ENCODE data around the gene CCDC28B.

The CCDC28B gene

DNA sequence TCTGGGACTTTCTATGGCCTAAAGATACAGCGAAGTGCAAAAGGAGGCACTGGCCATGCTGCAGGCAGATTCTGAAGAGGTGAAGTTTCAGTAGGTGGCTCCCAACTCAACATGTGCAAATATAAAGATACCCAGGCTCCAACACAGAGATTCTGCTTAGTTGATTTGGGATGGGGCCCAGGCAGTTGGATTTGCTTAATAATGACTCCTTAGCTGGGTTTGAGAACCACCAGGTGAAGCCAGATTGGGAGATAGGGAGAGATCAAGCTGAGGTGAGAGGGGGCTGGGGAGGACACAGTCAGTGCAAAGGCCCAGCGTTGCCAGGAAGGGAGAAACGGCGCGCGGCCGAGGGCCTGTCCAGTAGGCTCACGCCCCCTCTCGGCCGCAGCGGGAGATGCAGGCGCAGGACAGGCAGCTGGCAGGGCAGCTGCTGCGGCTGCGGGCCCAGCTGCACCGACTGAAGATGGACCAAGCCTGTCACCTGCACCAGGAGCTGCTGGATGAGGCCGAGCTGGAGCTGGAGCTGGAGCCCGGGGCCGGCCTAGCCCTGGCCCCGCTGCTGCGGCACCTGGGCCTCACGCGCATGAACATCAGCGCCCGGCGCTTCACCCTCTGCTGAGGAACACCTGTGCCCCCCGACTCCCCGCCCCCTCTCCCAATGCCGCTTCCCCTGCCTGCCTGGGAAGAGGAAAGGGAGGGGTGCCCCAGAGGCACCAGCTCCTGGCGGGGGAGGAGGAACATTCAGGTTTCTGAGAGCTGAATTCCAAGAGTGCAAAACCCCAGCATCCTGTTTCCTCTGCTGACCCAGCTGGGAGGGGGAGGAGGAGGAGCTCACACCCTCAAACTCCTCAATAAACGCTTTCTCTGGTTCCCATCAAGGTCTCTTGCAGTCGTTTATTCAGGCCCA is 47.8 kb downstream of the CCDC28B start:
- no peak for DNase-seq (ENCODE audit: low read depth)
- no peak overlapping the region for H3K4me3 ChIP-seq (ENCODE audit: low read depth, low read length)

DNA sequence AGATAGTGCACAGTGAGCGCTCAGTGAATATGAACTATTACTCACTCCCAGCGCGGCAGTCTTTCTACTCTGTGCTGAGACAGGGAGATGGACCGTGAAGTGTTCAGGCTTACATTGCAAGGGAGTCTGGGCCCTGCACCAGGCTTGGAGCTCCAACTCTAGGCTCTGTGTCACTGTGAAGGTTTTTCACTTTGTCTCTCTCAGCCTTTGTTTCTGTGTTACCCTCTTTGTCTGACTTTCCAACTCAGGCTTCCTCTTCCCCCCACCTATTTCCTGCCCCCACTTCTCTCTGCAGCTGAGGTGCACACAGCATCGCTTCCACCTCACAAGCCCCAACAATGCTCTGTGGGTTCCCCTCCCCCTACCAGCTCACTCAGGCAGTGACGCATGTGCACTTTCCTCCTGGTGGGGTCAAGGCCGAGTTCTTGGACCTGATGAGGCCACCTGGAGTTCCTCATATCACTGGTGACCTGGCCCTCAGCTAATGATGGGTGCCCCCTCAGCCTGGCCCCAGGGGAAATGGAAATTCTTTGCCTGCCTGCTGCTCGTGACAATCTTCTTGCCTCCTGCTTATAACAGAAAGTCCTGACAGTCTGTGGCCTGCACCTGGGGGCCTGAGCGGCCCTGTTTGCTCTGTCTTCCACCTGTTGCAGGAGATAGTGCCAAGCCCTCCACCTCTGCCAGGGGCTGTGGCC is 49.6 kb downstream of the CCDC28B start:
- no peak overlapping the region for H3K4me3 ChIP-seq (ENCODE audit: low read depth, low read length)
- no peak for DNase-seq (ENCODE audit: low read depth)

DNA sequence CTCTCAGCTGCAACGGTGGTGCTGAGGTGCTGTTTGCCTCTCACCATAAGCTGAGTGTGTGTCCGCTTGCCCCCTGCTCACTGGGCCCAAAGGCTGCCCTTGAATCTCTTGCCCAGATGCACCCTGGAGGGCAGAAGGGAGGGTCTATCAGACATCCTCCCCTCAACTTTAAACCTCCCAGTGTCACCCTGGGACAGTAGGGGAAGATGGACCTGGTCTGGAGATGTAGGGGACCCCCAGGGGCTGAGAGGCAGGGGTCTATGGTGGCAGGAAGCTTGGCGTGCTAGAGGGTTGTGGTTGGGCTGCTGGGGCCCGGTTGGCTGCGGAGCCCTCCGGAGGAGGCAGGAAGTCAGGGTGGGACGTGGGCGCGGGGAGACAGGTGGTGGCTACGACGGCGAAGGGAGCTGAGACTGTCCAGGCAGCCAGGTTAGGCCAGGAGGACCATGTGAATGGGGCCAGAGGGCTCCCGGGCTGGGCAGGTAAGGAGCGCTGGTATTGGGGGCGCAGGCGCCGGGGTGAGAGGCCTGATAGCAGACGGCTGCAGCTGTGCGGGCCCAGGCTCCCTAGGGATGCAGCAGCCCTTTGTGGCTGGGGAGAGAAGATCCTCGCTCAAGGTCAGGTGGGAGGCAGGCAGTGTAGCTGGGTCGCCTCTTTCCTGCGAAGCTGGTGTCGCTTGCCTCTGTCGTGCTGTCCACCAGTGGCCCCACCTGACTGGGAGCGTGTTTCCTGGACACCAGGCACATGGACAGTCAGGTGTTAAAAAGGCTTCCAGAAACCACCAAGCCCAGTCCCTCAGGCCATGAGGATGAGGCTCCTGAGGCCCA is 50.7 kb downstream of the CCDC28B start, which contains the start of gene LCK:
Gene LCK (plus strand): TSS at position 373 of the 824 bp plus-strand sequence. CDS start 23,065 bp downstream, outside the sequence.
- DNase-seq (ENCODE audit: low read depth) = no peak
- no peak within 1 kb of the TSS for H3K4me3 ChIP-seq (ENCODE audit: low read depth, low read length)
